Sigmoid colon (tissue), 4 donors: ENCODE data around the gene TANGO6.

Experiments
- CTCF ChIP-seq, 4 experiments: fragments of 450-650 bp in 3 of 4; fragments of 200-600 bp in 1 of 4; IDR thresholded peaks; one replicate each; pipeline ENCODE4 v1.5.1; 2016 to 2019; ENCODE audit warnings: antibody characterized with exemption in 4 of 4, mild to moderate bottlenecking in 3 of 4, moderate library complexity in 2 of 4
- EP300 ChIP-seq, 4 donors: sonication (generic); formaldehyde crosslinking; IDR thresholded peaks; one replicate each; pipeline ENCODE4 v1.6.1; 2017; ENCODE audit warnings: antibody characterized with exemption in 4 of 4
- POLR2A ChIP-seq, 2 donors: fragments of 450-650 bp; IDR thresholded peaks; one replicate each; pipeline ENCODE4 v1.6.1; 2016; ENCODE audit warnings: antibody characterized with exemption in 2 of 2, mild to moderate bottlenecking in 2 of 2, moderate library complexity in 2 of 2
- POLR2AphosphoS5 ChIP-seq, 4 donors: sonication (generic); formaldehyde crosslinking; IDR thresholded peaks; one replicate each; pipeline ENCODE4 v1.6.1; 2017; ENCODE audit warnings: antibody characterized with exemption in 4 of 4

GRCh38 chr16:68969338-68969737 is 126.0 kb downstream of the TANGO6 start:
- TF ChIP-seq EP300 (IDR thresholded peaks at IDR 0.05) (no peak), CTCF (IDR thresholded peaks at IDR 0.05) (no peak), POLR2A (IDR thresholded peaks at IDR 0.05) (no peak), POLR2AphosphoS5 (IDR thresholded peaks at IDR 0.05) (no peak)
